ENCODE measurements around the gene ADAMTS12.

Gene ADAMTS12

DNA sequence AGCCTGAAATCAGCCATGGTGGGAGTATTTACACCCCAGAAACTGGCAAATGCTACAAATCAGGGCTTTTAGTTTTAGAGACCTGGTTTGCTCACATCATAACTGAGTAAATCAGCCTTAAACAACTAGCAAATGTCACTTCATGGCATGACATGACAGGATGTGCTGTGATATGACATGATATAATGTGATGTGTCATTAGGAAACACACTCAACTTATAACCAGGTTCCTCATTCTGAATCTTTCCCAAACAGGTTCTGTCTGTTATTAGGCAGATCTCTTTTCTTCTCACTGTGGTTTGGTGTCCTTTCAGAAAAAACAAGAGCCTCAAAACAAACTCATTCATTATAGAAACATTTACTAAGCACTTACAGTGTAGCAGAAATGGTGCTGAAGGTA lies 90.5 kb downstream of the ADAMTS12 start:
- DNase-seq, result no peak

DNA sequence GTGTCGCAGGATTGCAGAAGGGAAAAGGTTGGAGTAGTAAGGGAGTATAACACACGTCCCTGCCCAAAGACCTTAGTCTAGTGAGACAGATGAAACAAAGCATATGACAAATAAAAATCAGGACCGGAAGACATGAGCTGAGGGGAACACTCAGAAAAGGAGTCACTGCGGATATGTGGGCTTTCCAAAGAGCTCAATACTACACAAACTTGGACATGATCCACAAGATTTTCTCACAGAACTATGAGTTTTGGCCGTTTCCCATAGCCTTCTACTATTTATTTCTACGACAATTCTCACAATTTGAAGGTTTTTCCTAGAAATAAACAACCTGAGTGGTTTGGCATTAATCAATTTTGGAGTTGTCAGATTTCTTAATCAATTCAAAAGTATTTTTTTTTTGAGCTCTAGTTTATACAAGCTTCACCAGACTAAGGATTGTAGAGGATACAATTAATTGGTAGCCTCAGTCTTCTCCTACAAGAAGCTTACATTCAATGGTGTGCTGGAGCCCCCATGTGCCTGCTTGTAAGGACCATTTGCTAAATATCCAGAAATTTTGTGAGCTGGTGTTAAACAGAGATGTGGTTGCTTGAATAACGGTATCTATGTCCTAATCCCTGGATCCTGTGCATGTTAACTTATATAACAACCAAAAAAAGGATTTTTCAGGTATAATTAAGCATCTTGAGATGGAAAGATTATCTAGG lies 91.4 kb downstream of the ADAMTS12 start:
- no peak for DNase-seq

DNA sequence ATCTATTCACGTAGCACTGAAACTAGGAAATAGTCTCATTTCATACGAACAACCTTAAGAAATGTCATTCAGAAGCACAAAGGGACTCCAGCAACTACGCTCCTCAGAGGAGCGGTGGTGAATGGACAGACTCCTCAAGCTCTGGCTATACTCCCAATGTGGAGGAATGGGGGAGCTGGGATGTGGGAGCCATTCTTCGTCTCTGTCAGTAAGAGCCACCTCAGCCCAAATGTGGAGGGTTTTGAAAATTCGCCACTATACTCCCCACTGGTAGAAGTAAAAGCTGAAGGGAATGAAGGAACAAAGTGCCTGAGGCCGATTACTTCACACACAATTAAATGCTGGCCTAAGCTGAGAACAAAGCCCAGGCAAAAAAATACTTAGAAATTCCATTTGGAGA lies 96.3 kb downstream of the ADAMTS12 start:
- DNase-seq, result no peak

DNA sequence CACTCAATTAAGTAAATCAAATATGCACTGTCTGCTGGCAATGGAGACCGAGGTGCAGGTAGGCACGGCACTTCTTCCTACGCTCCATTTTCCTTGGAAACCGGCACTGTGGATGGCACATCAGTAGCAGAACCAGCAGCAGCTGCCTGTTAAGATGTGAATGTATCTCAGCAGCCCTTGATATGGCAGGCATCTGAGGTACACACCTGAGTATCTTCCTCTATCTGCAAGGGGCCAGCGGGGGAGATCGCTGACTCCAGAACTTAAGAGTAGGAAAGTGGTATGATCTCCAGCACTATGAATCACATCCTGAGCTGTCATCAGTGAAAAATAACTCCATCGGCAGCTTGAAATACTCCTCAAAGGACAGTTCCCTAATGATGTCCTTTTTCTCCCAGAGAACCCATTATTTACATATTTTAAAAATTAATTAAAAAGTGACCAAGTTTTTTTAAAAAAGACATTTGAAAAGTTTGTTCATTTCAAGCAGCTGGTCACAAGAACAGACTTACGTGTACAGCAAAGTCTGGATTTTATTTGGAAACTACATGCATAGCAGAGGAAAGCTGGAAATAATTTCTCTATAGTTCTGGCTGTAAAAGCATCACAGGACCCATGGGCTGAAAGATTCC lies 97.1 kb downstream of the ADAMTS12 start:
- DNase-seq, result no peak

DNA sequence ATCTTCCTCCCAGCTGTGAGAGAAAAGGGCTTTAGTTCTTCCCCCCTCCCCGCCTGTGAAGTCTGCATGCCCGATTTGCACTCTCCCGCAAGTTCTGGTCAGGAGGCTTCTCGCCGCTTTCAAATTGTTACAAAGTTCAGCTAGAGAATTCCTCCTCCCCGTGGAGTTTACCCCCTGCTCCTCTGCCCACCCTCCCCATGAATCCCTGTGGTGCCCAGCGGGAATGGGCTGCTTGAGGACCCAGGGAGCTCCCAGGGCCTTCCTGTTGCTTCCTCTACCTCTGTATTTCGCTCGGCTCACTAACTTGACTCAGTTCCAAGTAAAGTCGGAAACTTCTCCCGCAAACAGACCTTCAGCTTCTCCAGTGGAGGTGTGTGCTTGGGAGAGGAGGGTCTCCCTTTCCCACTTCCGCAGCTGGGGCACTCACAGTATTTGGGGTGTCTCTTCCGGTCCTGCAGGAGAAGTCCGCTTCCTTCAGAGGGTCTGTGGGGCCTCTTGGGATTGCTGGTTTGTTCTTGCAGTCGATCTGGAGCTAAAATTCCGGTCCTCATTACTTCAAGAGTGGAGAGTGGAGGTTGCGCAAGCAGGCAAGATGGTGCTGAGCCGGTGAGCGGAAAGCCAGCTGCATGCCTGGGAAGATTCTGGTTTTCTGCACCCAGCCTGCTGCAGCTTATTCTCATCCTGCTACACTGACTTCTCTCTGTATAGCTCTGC lies 97.8 kb downstream of the ADAMTS12 start:
- no peak for DNase-seq

DNA sequence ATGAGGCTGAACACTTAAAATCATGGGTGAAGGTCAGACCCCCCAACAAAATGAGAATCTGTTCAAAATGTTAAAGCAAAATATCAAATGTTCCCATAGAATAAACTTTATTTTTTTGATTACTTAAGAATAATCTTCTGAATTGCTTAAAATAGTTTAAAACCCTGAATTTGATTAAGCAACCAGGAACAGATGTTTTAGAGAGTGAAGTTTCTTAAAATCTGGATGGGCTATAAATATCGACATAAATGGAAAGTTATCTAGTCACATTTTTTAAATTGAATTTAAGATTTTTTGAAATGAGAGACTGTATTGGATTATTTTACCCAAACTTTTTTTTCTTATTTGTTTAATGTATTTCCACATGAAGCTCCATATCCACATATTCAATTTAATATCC lies 98.5 kb downstream of the ADAMTS12 start:
- DNase-seq, result no peak

DNA sequence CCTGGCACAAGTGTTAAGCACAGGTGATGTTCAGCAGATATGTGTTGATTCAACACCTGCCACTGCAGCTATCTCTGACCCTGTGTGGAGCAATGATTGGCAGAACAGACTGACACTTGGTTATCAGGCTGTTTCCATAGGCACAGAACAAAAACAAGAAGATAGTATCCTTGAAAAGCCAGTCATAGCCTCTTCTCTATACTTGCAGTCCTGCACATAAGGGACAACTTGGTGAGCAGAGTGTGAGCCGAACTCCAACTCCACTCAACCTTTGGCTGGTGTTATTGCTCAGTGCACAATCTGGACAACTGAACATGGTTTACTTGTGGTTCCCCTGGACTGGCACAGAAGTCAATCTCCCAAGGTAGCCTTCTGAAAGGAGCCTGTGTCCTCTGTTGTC lies 99.2 kb downstream of the ADAMTS12 start:
- DNase-seq, result no peak

DNA sequence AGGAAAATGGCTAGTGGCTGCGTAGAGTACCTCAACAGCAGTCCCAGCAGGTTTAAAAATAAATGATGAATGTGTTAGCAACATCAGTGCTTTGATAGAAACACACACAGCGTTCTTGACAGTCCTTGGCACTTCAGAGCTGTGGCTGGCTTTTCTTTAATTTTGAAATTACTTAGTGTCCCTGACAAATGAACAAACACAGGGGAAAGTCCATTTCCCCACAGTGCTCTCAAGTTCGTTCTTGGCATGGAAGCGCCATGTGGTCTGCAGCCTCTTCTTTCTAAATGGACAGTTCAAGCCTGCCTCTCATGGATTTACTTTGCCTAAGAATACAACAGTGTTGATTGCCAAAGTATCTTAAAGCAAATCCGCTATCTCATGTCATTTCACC lies 102.2 kb downstream of the ADAMTS12 start:
- no peak for DNase-seq

DNA sequence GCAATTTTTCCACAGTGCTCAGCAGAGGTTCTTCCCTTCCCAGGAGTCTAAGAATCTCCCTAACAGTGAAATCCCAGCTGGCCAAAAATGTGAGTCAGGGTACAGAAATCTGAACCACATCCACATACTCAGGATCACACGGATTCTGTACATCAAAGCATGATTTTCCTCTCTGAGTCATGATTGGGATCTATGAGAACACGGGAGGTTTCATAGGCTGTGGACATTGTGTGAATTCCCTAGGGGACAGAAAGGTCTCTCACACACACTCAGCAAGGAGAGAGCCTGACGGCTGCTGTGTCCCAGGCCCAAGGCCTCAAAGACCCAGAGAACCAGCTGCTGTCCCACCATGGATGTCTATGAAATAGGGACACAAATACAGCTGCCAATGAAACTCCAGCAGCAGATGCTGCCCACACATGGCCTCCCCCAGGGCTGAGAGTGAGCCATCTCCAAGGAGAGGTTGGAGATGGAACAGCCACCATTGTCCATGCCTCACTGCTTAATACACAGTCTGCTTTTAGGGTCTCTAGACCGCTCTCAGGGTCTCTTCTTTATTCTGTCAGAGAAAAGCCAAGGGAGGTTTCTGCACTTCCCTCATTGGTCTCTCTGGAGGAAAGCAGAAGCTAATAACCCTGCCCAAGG lies 102.7 kb downstream of the ADAMTS12 start:
- DNase-seq, result no peak

DNA sequence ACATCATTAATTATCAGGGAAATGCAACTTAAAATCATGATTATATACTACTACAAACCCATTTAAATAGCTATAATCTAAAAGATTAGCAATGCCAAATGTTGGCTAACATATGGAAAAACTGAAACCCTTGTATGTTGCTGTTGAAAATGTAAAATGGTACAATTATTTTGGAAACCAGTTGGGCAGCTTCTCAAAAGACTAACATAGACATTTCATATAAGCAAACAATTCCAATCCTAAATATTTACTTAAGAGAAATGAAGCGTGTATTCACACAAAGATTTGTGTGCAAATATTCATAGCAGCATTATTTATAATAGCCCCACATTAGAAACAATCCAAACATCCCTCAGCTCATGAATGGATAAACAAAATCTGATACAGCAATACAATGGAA lies 106.2 kb downstream of the ADAMTS12 start:
- DNase-seq, result no peak

DNA sequence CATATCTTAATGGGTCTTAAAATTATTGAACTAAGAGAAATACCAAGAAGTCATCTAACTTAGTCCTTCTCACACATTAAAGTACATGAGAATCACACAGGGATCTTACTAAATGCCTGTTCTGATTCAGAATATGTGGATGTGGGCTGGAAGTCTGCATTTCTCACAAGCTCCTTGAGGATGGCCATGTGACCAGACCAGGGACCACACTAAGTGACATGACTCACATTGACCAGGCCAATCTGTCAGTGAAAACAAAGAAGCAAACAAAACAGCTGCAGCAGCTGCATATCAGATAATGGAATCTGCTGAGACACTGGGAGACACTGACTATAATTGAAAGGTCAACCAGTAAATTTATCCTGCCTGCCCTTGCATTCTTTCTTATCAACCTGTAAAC lies 110.5 kb downstream of the ADAMTS12 start:
- no peak for DNase-seq

DNA sequence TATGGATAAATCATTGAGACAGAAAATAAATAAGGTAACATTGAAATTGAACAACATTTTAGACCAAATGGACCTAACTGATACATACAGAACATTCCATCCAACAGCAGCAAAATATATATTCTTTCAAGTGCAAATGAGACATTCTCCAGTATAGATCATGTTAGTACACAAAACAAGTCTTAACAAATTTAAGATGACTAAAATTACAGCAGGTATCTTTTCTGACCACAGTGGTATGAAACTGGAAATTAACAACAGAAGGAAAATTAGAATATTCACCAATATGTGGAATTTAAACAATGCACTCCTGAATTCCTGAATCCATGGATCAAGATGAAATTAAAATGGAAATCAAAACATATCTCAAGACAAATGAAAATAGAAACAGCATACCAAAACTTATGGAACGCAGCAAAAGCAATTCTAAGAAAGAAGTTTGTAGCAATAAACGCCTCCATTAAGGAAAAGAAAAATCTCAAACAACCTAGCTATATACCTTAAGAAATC lies 115.6 kb downstream of the ADAMTS12 start:
- no peak for DNase-seq

DNA sequence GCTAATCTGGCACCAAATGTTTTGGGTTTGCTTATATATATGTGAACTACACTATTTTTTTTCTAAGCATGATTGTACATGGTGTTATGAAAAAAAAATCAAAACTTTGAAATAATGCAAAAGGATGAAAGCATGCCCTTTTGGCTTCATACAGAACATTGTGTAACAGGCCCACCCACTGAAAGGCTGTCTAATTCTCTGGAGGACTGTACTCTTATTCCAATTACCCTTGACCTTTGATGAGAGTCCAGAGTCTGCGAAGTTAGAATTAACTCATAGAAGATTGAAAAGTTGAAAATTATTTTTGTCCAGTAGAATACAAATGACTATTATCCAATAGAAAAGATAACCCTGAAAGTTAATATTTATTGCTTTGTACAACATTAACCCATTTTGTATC lies 117.4 kb downstream of the ADAMTS12 start:
- no peak for DNase-seq

DNA sequence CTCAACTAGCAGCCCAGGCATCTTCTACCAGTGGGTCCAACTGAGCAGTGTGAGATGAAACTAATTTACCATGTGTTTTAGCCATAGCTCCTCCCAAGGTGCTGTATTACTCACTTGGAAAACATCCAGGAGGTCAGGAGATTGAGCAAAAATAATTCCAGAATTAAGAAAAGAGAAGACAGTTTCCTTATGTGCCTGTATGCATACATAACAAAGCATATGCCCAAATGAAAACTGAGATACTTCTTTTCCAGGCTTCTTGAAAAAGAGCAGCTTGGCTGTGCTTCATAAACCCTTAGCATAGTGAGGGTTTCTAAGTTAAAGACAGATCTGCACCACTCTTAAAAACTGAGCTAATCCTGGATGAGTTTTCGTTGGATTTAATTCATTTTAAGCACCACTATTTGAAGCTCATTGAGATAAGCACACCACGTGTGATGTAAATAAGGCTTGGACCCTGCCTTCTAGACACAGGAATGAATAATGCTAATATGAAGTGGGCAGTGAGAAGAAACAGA lies 119.4 kb downstream of the ADAMTS12 start:
- no peak for DNase-seq

DNA sequence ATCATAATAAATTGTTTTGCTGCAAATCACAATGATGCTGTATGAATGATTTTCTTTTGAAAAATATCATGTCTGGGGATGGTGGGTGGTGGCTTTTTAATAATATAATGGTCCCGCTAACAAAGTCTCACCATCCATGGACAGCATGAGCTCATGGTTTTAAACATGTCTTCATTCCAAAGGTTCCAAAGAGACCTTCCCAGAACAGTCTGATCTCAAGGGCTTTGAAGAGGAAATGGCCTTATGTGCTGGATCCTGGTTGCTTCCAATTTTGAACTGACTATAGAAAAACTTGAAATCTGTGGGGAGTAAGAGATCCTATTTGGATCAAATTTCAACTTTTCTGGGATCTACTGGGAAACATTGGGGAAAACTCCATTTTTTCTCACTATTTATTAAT lies 121.8 kb downstream of the ADAMTS12 start:
- DNase-seq, result no peak

DNA sequence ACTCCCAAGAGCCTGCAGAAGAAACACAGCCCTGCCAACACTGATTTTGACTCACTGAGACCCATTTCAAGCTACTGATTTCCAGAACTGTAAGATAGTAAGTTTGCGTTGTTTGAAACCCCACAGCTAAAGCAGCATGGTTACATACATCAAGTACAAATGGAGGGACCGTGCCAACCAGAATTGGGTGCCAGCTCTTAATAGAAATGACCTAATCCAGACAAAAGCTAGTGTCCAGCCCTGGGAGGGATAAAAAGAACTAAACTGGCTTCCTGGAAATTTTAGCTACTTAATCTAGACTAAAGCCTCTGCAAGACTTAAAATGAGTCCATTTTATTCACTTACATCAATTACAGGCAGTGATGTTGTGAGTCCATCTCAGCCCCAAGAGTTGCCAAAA lies 122.6 kb downstream of the ADAMTS12 start:
- no peak for DNase-seq

DNA sequence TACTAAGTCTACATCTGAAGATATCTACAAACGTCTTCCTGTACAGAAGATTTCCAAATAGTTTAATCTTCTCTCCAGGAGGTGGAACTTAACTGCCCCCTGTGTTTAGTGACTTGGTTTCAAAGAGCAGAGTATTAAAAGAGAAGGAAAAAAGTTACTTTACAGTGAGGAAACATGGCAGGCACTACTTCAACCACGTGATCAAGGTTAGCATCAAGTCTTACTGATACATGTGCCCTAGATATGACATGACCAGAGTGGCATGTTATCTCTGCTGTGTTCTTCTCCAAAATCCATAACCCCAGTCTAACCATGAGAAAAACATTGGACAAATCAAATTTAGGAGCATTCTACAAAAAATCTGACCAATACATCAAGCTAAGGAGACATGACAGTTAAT lies 125.8 kb downstream of the ADAMTS12 start:
- DNase-seq, result no peak

DNA sequence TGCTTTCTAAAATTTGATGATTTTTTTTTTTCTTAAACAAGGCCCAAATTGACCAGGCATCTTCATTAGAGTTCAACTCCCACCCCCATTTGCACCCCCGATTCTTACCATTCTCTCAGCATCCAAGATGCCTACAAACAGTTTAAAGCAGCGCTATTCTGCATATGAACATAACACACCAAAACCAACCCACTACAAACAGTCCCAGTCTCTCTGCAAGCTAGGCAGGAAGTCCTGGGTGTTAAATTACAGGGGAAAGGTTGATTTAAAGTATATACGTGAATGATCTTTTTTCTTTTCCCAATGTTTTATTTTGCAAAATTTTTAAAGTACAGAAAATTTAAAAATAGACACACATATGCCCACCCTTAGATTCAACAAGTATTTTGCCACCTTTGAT lies 127.0 kb downstream of the ADAMTS12 start:
- no peak for DNase-seq

DNA sequence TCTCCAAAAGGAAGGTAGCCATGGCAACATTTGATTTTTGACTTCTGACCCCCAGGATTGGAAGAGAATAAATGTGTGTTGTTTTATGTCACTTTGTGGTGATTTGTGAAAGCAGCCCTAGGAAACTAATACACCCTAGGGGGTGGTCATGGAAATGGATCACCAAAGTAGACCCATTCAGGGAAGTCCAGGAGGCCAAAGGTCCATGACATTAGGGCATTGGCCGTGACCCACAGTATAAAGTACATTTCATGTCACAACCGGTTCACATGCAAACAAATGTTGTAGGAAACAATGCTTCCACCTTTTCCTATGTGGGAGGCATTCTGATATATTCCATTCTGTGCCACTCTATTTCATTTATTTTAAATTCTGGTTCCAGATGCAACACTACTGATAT lies 128.4 kb downstream of the ADAMTS12 start:
- no peak for DNase-seq

DNA sequence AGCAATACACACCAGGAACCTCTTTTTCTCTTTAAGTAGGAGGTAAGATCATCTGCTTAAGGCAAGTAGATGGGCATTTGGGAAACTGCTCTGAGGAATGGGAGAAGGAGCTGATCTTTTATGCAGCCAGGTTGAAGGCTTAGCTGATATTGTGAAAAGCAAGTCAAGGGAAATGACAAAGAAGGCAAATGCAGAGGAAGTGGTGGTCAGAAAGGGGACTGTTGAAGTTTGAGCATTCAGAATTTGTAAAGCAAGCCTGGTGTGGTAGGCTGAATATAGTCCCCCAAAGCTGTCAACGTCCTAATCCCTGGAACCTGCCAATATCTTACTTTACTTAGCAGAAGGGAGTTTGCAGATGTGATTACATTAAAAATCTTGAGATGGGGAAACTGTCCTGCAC lies 128.9 kb downstream of the ADAMTS12 start:
- DNase-seq, result no peak

DNA sequence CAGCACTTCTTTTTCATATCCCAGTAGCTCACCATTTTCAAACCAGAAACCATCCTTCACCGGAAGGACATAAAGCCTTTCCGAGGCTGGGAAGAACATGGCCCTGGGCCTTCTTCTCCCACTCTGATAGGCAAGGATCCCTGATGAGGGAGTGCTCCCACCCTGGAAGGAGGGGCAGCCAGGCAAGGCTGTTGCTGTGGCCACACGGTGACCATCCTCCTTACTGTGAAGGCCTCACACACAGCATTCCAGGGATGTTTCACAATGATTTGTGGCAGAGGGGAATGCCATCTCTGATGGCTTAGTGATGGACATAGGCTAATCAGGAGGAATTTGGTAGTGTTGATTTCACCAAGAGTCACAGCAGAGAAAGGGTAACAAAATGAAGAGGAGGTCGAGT lies 130.7 kb downstream of the ADAMTS12 start:
- DNase-seq, result no peak

DNA sequence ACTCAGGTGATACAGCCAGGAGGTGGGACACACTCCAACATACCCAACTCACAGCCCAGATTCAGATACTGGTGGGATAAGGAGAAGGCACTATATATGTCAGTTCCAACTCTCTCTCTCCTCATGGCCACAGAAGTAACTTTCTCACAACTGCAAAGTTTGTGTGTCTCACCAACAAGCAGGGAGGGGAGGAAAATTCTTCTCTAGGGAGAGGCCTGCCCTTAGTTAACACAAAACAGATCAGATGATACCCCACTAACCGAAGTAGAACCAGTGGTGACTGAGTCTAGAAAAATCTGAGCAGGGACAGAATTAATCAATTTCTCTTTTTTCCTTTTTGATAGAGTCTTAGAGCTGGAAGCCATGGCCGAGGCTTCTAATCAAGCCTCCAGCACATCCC lies 133.1 kb downstream of the ADAMTS12 start:
- DNase-seq, result no peak

DNA sequence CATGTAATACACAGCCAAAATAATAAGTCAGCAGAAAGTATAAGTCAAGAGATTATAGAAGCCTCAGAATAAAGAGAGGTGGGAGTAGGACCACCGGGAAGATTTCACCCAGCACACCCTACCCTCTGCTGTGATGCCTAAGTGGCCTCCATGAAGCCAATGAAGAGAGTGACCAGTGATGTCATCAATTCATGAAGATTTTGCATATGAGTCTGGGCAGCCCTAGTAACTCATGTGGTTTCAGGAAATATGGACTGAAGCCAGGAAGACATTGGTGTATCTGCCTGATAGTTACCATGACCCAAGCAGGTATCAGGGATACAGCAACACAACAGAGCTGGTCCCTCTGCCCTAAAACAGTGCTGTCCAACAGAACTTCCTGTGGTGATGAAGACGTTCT lies 135.3 kb downstream of the ADAMTS12 start:
- DNase-seq, result no peak

All from right kidney (tissue), 1 donor.